AML-193 (cell line): ENCODE results near the gene NRXN3.

Source experiments
- DNase-seq, 2 experiments: peaks; one replicate each; lab custom pipeline; 2025; lab: John Stamatoyannopoulos, UW

NRXN3 gene

GRCh38 chr14:78173346-78174035, 3.3 kb downstream of the NRXN3 start:
- no peak for DNase-seq

DNA sequence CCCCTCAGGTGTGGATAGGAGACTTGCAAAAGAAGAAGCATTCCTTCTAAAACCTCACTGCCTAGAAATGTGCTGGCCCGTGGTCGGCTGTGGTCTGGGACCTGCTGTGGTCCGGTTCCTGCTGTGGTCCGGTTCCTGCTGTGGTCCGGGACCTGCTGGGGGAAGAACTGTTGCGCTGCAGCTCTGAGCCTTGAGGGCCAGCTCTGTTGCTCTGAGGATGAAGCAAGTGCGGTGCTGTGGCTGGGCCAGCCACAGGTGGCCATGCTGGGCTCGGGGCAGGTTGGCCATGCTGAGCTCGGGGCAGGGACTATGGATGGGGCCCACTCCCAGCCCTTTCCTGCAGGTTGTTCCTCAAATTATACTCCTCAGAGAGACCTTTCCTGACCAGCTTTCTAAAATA, 5.2 kb downstream of the NRXN3 start:
- DNase-seq: no peak

DNA sequence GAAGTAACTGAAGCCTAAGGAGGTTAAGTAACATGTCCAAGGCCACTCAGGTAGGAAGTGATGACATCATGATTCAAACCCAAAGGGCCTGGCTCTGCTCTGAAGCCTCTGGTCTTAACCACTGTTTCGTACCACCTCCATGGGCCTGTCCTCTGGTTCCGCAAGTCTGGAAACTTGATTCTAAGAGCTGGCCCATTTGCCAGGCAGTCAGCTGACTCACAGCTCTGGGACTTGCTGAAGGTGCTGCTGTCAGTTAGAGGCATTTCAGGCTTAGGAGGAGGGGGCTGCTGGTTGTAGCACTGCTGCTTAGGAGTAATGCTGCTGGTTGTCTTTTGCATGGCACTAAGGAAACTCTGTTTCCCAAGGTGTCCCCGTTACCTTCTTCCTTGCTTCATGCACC, 7.9 kb downstream of the NRXN3 start:
- no peak for DNase-seq

GRCh38 chr14:78178971-78179370, 8.8 kb downstream of the NRXN3 start:
- no peak for DNase-seq

DNA sequence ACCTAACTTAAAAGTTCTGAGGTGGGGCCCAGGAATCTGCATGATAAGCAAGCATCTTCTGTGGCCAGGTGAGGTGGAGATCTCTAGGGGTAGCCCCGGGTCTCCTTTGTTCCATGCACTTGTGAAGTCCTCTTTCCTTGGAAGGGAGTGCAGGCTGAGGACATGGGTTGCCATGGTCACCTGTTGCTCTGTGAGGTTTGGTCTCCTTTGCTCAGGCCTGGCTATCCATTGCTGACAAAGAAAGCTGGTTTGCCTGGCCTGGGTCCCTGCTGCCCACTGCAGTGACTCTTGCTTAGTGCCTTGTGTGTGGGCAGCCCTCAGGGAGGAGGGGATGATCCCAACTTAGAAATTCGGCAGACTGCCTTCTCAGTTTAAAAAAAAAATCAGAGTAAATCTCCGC, 11.1 kb downstream of the NRXN3 start:
- DNase-seq: no peak

- no peak for DNase-seq
These were observed 12.5 kb downstream of the NRXN3 start for GRCh38 chr14:78182722-78183121.

- no peak for DNase-seq
These were observed 14.0 kb downstream of the NRXN3 start for GRCh38 chr14:78184157-78184556.

- no peak for DNase-seq
These were observed 16.1 kb downstream of the NRXN3 start for GRCh38 chr14:78186277-78186676.

- no peak for DNase-seq
These were observed 18.7 kb downstream of the NRXN3 start for GRCh38 chr14:78188882-78189281.

DNA sequence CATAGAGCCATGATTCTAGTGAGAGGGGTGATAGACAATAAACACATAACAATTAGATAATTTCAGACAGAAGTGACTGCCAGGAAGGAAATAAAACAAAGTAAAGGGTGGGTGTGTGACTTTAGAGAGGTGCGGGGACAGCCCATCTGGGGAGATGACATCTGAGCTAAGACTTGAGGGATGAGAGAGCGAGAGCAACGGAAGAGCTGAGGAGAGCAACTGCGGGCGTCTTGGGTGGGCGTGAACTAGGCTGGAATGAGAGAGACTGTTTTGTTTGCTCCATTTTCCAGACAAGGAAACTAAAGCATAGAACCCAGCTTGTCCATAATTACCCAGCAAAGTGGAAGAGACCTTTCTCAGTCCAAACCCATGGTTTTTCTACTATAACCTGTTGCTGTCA, 25.3 kb downstream of the NRXN3 start:
- no peak for DNase-seq

DNA sequence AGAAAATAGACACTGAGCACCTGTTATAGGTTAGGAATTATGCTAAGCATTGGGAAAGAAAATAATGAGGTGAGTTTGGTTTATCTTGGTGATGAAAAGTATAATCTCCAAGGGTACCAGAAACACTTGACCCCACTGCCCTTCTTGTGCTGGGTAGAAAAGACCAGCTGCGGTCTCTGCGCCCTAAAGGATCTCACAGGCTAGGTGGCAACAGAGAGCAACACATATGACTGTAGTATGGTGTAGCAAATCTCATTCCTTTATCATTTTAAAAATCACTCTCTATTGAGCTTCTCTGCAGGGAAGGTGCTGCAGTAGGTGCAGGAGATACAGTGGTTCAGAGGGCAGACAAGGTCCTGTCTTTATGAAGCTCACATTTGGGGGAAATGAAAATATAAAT, 26.1 kb downstream of the NRXN3 start:
- DNase-seq: no peak

- DNase-seq: no peak
These were observed 26.9 kb downstream of the NRXN3 start for GRCh38 chr14:78197051-78197450.

- peak; percentile 2 to 22 for DNase-seq
These were observed 32.0 kb downstream of the NRXN3 start for GRCh38 chr14:78202163-78202562.

GRCh38 chr14:78202976-78203375, 32.8 kb downstream of the NRXN3 start:
- no peak for DNase-seq

- no peak for DNase-seq
These were observed 37.2 kb downstream of the NRXN3 start for GRCh38 chr14:78207414-78207813.

DNA sequence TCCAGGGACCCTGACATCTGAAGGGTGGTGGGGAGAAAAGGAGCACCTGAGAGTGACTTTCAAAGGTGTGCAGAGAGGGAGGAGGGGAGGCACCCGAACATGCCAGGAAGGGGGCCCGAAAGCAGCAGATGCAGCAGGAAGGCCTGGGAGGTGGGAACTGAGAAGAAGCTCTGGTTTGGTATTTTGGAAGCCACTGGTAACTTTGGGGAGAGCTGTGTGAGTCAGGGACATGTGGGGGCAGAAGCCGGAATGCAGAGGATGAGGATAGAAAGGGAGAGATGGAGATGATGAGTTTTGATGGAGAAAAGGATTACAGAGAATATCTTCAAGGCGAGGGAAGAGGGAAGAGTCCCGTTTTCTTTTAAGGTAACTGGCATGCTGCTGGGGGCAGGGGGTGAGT, 50.1 kb downstream of the NRXN3 start:
- no peak for DNase-seq

DNA sequence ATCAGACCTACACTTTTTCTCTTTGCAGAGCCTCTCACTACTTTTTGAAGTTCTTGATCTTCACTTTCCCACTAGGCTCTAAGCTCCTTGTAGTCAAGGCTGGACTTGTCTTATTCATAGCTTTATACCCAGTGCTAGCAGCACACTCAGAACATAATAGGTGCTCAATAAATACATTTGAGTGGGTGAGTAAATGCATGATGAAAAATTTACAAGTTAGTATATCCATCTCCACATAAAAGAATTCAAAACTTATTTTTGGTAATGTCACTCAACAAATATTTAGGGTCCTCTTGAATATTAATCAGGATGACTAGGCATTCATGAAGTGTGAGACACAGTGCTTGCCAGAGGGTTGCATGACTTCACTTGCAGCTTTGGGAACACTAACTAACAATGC, 52.6 kb downstream of the NRXN3 start:
- DNase-seq: no peak

DNA sequence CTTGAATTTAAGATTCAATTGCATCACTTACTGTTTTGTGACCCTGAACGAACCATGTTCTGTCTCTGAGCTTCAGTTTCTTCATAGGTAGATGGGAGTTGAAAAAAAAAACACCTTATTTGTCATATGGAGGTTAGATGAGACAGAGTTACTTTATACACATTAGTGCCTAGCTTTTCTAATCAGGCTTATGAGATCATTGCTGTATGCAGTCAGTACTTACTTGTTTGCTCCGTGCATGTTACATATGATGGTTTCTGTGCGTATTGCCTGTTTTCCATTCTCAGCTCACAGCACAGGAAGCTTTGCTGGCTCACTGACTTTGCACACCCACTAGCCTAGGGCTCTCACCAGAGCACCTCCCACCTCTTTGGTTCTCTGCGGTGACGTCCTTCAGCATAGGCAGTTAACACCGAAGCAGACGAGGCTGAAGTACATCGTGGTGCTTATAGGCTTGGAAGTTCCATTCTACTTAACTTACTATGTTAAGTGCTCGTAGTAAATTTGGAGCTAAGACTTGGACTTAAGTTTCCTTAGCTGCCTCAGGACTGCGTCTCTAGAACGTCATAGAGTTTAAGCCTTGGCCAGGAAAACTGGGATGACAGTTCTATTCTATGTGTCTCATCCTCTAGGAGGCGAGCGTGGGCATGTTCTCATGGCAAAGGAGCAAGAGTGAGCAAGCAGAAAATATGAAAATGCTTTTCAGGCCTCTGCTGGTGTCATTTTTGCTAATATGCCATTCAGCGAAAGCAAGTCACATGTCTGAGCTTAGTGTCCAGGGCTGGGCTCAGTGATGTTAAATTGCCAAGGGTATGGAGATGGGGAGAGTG, 57.3 kb downstream of the NRXN3 start:
- no peak for DNase-seq

GRCh38 chr14:78228702-78229327, 58.6 kb downstream of the NRXN3 start:
- DNase-seq: no peak

DNA sequence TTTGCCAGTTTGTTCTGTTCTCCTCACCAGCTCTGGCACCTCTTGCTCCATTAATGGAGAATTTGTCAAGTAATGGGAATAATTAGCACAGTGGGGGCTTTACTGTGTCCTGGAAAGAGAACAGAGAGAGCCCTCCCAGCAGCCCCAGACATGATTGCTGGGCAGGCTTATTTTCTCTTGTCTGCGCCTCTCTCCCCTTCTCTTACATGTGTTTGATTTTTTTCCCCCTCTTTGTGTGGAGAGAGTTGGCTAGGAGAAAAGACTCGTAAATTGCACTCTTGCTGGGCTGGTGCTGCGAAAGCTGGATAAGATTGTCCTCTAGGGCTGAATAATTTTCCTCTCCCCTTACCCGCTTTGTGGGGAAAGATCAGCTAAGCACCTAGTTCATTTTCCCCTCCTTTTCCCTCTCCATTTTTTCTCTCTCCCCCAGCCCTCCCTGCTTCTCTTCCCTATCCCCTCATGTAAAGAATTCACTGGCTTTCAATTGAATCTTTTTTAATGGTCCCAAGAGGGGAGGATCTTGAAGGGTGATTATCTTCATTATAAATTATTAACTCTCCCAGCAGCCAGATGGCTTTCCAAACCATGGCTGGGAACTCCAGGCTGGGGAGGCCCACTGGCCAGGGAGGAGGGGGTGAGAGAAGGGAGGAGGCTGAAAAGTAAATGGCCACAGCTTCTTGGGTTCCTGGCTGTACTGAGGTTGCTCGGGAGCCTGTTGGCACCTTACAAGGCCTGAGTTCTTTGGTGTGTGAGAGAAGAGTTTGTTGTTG, 62.2 kb downstream of the NRXN3 start:
- DNase-seq: no peak

- no peak for DNase-seq
These were observed 68.0 kb downstream of the NRXN3 start for GRCh38 chr14:78238141-78238540.

DNA sequence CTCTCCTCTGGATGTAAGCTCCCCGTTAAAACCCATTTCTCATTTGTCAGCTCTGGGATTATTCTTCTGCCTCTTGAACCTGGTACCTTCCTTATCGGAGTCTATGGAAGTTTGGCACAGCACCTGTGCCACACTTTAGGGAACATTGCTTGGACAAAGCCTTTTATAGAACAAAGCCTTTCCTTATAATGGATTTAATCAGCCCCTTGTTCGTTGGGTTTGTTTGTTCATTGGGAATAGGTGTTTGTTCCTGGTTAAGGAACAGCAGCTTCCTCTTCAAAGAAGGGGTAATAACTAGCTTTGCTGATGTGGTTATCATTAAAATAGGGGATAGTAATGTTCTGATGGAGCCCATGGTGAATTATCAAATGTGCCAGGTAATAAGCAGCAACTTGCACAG, 70.4 kb downstream of the NRXN3 start:
- no peak for DNase-seq
